Activated CD8-positive, alpha-beta memory T cell treated with anti-CD3 and anti-CD28 coated beads for 24 hours (primary cell): Measurements from ENCODE around the gene BCL2L11.

Source experiments
- DNase-seq: peaks from one replicate; pipeline ENCODE4 v3.0.0-alpha.2; 2020

BCL2L11 gene

DNA sequence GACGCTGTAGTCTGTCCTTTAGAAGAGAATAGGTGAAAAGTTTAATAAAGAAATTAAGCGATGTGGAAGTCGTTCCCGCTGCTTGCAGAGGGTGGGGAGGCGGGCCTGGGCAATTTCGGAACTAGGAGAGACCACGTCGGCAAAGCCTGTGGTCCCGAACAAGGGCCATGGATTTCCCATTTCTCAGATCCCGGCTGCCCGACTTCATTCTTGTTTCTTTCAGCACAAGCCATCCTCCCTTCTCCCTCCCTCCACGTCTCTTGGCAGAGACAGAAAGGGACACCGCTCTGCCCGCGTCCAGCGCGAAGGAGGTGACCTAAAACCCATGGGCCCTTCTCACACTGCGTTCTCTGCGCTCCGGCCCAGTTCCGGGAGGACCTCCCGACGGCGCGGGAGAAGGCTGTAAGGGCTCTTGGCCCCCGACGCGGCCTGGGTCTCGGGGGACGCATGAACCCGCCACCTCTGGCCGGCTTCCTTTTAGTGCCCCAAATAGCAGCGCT, 2.2 kb upstream of the BCL2L11 start:
- peak; percentile 77 for DNase-seq

- DNase-seq = peak; percentile 73
Observed at GRCh38 chr2:111118981-111119821, 1.5 kb upstream of the BCL2L11 start.

- no peak for DNase-seq
Observed at GRCh38 chr2:111119822-111120252, 877 bp upstream of the BCL2L11 start.

- DNase-seq = peak; percentile 88
Observed at GRCh38 chr2:111121028-111121827, 514 bp downstream of the BCL2L11 start.

- peak; percentile 90 for DNase-seq
Observed at GRCh38 chr2:111121828-111122630, 1.3 kb downstream of the BCL2L11 start.

- DNase-seq = peak; percentile 76
Observed at GRCh38 chr2:111122631-111123421, 2.1 kb downstream of the BCL2L11 start.

- no peak for DNase-seq
Observed at GRCh38 chr2:111123751-111124150, 3.0 kb downstream of the BCL2L11 start.

DNA sequence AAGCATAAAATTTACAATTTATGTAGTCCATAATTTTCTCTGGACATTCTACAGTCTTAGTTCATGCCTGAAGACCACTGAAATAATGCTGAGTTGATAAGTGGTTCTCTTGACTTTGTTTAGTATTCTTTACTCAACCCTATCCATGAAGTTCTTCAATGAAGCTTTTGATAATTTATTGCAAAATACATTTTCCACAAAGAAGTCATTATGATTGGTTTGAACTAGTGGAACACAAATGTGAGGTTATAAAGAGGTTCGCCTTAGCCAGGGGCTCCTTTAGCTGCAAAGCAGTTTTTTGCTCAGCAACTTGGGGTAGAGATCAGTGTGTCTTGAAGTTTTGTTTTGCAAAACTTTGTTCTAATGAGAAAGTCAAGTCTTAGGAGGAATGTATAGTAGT, 5.9 kb downstream of the BCL2L11 start:
- no peak for DNase-seq

GRCh38 chr2:111127351-111127750, 6.6 kb downstream of the BCL2L11 start:
- DNase-seq = no peak

DNA sequence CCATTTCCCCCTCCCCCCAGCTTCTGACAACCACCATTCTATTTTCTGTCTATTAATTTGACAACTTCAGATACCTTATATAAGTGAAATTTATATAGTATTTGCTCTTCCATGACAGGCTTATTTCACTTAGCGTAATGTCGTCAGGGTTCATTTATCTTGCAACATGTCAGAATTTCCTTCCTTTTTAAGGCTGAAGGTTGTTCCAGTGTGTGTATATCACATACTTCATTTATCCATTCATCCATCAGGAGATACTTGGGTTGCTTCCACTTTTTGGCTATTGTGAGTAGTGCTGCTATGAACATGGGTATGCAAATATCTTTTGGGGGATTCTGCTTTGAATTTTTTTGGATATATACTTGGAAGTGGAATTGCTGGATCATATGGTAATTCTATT, 7.4 kb downstream of the BCL2L11 start:
- no peak for DNase-seq

- no peak for DNase-seq
Observed at GRCh38 chr2:111133603-111134002, 12.9 kb downstream of the BCL2L11 start.

- no peak for DNase-seq
Observed at GRCh38 chr2:111134055-111134454, 13.3 kb downstream of the BCL2L11 start.

DNA sequence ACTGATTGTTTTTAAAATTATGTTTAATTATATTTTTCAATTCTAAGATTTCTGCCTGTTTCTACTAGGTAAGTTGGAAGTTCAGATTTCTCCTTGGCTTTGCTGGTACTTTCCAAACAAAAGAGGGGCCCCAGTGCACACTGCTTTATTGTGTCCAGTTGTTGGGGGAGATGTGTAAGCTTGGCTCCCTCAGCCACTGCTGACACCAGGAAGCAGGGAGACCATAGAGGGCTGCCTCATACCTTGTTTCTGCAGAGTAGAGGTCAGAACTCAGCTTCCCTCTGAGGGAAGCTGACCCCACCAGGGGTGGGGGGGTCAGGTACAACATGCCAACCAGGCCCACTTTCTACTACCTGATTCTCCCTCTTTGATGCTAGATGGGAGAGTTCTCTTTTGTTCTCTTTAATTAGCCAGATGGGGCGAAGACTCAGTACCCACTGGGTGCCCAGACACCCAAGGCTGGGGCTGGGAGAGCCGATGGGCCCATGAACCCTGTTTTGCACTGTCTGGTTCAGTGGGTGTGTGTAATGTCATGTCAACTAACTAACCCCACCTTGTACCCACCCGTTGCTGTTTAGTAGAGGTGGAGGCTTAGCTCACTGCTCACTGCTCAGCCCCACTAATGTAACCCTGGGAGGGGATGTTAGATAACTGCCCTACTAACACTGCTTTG, 14.7 kb downstream of the BCL2L11 start:
- no peak for DNase-seq

DNA sequence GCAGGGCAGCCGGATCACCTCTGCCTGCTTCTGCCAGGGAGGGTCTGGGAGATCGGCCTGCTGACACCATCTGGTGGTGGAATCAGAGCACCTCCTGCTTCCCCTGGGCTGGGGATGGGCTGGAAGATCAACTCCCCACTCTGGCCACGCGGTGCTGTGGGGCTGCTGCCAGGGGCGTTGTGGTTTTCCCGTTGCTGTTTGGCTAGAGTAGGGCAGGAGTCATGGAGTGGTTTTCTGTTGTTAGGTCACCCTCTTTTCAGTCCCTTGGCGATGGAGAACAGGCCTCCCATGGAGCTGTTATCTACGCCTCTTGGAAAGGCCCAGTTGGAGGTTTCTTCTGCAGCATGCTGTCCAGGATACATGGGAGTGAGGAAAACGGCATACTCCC, 15.2 kb downstream of the BCL2L11 start:
- DNase-seq = no peak

DNA sequence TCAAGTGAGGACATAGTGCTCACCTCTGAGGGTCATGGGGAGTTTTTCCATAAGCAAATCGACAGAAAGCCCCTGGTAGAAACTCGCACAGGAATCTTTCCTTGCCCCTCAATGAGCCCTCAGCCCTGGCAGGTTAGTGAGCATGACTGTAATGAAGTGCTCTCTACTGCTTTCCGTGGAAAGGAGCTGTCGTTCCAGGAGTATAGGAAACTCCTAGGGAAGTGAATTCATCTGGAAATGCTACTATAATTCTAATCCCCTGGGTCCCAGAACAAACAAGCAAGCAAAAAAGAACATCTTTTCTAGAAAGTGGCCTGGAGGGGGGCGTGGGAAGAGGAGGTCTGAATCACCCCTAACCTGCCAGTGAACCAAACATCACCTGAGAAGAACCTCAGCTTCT, 18.1 kb downstream of the BCL2L11 start:
- DNase-seq = no peak

DNA sequence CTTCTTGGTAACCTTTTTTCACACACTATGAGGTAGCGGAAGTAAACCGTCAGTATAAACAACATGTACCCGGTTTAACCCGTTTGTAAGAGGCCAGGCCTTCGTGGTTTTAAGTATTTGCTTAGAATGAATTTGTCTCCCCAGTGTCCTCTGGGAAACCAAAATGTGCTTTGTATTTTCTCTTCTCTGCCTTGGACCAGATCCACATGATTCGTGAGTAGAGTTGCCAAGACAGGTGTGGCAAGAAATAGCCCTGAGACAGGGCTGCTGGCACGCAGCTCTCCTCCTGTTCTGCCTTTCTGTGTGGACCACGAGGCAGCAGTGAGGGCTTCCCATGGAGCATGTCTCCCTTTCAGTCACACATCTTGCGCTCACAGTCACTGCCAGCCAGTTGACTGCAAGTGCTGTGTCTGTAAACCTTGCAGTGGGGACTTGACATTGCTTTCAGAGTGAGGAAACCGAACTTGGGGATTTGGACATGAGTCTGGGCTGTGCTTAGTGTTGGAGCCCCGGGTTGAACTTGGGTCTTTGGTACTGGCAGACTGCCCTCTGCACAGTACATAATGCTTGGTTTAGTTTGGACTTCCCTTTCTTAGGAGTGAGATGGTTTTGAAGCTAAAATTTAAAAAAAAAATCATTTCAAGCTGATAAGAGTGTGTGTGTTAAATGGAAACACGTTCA, 19.1 kb downstream of the BCL2L11 start:
- DNase-seq = no peak

GRCh38 chr2:111140815-111141214, 20.1 kb downstream of the BCL2L11 start:
- no peak for DNase-seq

DNA sequence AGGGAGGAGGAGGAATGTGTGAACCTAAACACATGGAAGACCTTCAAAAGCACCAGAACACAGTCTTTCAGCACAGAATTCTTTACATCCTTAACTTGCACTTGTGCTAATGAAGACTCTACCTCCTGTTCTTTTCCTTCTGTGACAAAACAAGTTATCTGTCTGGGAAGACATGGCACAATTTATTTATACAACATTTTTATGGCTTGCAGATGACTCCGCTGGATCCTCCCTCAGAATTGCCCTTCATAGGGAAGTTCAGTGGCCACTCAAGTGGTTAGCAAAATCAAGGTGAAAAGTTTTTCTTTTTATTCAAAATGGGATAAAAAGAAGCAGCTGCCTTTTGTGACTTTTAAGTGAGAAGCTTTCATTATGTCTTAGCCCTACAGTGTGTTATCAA, 21.4 kb downstream of the BCL2L11 start:
- no peak for DNase-seq

DNA sequence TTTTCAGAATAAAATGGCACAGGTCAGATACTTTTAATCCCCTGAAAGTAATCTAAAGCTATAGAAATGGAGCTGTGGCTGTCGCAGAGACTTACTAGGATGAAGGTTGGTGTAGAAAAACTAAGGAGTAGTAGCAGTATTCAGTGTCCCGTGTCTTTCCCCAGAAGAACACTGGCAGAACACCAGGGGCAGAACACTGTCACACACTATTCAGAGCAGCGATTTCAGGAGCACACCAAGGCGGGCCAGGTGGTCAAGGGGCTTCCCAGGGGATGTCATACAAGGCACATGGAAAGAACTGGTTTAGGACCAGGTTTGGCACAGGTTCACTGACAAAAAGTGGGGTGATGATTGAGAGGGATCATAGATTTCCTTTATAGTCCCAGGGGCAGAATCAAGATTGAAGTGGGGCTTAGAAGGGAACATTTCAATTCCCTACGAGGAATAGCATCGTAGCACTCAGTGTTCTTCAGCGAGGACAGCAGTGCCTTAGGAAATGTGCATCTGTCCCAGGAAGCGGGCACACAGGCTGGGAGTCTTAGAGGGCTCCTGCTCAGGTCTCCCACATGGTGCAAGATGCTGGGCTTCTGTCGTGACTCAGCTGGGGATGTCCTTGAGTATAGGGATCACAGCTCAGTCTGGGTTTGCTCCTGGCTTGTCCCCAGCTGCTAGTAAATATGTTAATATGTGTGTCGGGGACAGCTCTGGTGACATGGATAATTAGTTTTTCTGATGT, 22.6 kb downstream of the BCL2L11 start:
- DNase-seq = no peak

DNA sequence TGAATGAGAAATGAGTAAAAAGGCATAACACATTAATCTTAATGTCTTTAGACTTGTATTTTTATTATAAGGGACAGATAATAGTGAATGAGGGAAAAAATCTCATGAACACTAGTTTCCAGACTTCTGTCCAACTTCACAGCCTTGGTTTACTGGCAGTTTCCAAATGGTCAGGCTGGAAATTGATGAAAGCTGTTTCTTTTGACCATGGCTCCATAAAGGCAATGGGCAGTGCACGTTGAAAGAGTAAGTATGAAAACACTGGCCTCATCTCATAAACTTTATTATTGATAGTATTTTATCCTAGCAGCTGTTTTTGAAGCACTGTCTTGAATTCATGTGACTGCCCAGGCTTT, 23.1 kb downstream of the BCL2L11 start:
- no peak for DNase-seq
